Progenitor cell of endocrine pancreas (in vitro differentiated cells): ENCODE measurements around the gene FAM174B. TPM values are rescaled to one million over a fixed set of nuclear protein-coding genes. Genes with fewer than 3 reads are reported as not detected.

Experiments
- DNase-seq: peaks from one replicate; pipeline ENCODE4 v3.0.0; 2021; ENCODE audit warnings: low spot score; ENCODE audit not compliant: unreplicated experiment
- H3K27ac Mint-ChIP-seq: 2 replicates; pipeline ENCODE4 v1.8.0; 2021; ENCODE audit warnings: mild to moderate bottlenecking, moderate library complexity, mixed read lengths
- H3K27me3 Mint-ChIP-seq: 2 replicates; pipeline ENCODE4 v1.8.0; 2021; ENCODE audit warnings: mixed read lengths
- H3K36me3 Mint-ChIP-seq: 2 replicates; pipeline ENCODE4 v1.8.0; 2022; ENCODE audit warnings: mixed read lengths; ENCODE audit not compliant: insufficient read depth
- H3K4me1 Mint-ChIP-seq: 2 replicates; pipeline ENCODE4 v1.8.0; 2021; ENCODE audit warnings: low read depth, mixed read lengths
- H3K4me3 Mint-ChIP-seq: 2 replicates; pipeline ENCODE4 v1.8.0; 2021; ENCODE audit warnings: low read depth, mild to moderate bottlenecking, moderate library complexity, mixed read lengths
- H3K9me3 Mint-ChIP-seq: 2 replicates; pipeline ENCODE4 v1.8.0; 2021; ENCODE audit warnings: low read depth, mixed read lengths
- total RNA-seq: library from RNA; stranded (reverse); gene quantifications from 2 replicates; pipeline ENCODE4 v1.2.1, GENCODE V29; 2021
- TF ChIP-seq, protein P1 (sequence below): fragments of 200-600 bp; sonication (generic); IDR thresholded peaks from one replicate; pipeline ENCODE4 v1.5.0; 2021; ENCODE audit warnings: antibody characterized with exemption, mild to moderate bottlenecking; ENCODE audit not compliant: unreplicated experiment

The FAM174B gene
- total RNA-seq, 1 donor from 2014 or later: 37.0 TPM

DNA sequence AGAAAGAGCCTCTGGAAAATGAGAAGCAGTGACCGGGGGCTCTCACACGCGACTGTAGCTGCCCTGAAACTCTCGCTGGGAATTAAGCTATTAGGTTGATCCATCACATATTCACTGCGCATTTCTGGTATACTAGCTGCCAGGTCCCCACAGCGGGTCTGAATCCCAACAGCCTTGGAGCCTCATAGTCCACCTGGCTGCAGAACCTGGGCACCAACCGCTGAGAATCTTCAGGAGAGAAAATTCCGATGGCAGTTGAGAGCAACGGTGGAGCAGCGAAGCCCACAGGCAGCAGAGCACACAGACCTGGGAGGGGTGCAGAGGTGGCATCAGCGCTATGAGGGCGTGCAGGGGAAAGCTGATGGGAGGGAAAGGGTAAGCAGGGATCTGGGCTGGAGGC, 75.1 kb downstream of the FAM174B start:
- Mint-ChIP-seq H3K4me1 (no peaks in the 10 kb centered on the region), H3K4me3 (no peak overlapping the region), H3K27ac (no peak overlapping the region), H3K27me3 (peaks cover 37% of the 10 kb centered on the region), H3K36me3 (no peaks in the 10 kb centered on the region), H3K9me3 (no peaks in the 10 kb centered on the region)
- DNase-seq: no peak
- TF ChIP-seq, protein P1, sequence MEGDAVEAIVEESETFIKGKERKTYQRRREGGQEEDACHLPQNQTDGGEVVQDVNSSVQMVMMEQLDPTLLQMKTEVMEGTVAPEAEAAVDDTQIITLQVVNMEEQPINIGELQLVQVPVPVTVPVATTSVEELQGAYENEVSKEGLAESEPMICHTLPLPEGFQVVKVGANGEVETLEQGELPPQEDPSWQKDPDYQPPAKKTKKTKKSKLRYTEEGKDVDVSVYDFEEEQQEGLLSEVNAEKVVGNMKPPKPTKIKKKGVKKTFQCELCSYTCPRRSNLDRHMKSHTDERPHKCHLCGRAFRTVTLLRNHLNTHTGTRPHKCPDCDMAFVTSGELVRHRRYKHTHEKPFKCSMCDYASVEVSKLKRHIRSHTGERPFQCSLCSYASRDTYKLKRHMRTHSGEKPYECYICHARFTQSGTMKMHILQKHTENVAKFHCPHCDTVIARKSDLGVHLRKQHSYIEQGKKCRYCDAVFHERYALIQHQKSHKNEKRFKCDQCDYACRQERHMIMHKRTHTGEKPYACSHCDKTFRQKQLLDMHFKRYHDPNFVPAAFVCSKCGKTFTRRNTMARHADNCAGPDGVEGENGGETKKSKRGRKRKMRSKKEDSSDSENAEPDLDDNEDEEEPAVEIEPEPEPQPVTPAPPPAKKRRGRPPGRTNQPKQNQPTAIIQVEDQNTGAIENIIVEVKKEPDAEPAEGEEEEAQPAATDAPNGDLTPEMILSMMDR: no peak

DNA sequence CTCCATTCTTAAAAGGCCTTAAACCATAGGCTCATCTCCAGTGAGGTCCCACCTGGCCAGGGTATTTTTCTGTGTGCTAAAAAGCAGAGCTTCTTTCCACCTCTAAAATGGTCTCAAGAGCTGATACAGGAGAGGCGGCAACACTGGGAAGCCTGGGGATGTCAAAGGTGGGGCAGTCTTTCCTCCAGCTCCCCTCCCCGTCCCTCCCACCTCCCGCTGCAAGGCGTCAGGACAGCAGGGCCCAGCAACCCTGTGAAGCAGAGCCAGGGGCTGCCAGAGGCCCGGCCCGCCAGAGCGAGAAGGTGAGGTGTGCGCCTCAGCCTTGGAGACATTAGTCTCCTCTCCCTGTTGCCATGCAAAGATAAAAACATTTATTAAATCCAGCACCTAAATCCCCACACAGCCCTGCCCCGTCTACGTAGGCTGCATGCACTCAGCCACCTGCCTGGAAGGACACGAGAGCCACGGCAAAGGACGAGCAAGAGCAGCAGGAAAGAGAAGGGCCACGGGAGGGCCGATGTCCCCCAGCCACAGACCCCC, 75.6 kb downstream of the FAM174B start:
- H3K27me3 Mint-ChIP-seq: peaks cover 39% of the 10 kb centered on the region
- TF ChIP-seq, protein P1: no peak
- no peak for DNase-seq
- no peak overlapping the region for H3K27ac Mint-ChIP-seq
- no peaks in the 10 kb centered on the region for H3K9me3 Mint-ChIP-seq
- H3K4me3 Mint-ChIP-seq: no peak overlapping the region
- H3K4me1 Mint-ChIP-seq: no peaks in the 10 kb centered on the region
- no peaks in the 10 kb centered on the region for H3K36me3 Mint-ChIP-seq

DNA sequence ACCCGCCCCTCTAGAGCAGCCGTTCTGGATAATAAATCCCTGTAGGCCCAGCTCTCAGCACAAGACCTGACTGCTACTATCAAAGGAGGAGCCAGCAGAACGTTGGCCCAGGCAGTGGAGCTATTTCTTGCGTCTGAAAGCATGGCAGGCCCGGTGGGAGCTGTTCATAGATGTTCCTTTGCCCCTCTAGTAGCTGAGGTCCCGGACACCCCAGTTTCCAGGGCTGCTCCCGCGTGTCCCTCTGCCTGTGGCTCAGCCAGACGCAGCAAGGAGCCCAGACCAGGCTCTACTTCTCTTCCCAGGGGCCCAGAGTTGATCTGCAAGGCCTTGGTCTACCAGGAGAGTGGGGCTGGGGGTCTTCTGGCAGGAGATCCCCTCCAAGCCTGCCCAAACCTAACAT, 76.1 kb downstream of the FAM174B start:
- H3K27me3 Mint-ChIP-seq: peaks cover 44% of the 10 kb centered on the region
- H3K4me3 Mint-ChIP-seq: no peak overlapping the region
- H3K36me3 Mint-ChIP-seq: no peaks in the 10 kb centered on the region
- H3K4me1 Mint-ChIP-seq: no peaks in the 10 kb centered on the region
- no peak for DNase-seq
- H3K9me3 Mint-ChIP-seq: no peaks in the 10 kb centered on the region
- H3K27ac Mint-ChIP-seq: no peak overlapping the region
- TF ChIP-seq, protein P1: no peak

DNA sequence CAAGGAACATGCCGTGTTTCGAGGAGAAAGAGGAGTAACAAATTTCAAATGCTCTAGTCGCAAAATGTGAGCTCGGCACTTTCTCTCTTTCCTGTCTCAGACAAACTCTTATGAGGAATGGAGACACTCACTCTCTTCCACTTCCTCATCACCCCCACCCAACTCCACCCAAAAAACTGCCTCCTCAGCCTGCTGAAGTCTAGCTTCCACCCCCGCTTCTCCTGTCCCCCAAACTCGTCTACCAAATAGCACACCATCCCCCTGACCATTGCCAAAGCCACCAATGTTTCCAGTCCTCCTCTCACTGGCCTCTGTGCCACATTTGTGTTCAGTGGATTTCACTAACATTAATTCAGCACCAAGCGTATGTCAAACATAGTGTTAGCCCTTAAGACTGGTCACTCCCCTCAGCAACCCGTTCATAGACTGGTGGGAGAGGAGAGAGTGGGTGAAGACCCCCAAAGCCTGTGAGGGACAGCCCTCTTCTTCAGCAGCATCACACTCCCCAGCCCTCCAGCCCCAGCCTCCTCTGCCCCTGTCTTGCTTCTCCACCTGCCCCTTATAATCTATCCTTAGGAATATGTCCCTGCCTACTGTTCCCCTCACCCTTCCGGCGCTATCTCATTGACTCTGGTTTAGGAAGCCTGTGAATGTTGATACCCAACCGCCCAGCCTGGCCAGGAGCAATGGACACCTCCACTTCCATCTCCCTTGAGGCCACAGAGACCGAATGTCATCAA, 77.3 kb downstream of the FAM174B start:
- Mint-ChIP-seq H3K27ac (no peak overlapping the region), H3K27me3 (peaks cover 43% of the 10 kb centered on the region), H3K36me3 (no peaks in the 10 kb centered on the region), H3K9me3 (no peaks in the 10 kb centered on the region), H3K4me1 (no peaks in the 10 kb centered on the region), H3K4me3 (no peak overlapping the region)
- no peak for DNase-seq
- TF ChIP-seq, protein P1: no peak

DNA sequence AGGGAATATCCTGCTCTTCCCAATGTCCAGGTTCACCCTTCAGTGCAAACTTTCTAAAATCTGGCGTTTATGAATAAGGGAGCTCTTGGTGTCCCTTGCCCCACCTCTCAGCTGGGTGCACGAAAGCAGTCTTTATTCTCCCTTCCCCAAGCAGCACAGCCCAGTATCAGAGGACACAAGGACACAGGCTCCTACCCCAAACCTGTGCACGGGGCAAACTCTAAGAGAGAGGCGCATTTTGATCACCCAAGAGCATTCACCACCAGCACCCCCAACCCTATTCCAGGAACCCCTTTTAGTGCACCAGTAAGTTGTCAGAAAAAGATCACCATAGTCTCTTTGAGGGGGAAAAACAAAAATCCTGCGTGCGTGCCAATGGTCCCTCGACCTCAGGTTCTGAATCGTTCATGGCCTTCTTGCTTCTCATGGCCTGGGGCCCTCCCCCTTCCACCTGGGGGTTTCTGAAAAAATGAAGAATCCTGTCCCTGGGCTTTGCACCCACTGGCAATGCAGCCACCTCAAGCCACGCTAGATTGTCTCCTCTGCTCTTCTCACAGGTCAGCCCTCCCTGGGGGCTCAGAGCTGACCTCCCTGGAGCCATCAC, 78.9 kb downstream of the FAM174B start:
- no peak overlapping the region for H3K27ac Mint-ChIP-seq
- no peaks in the 10 kb centered on the region for H3K9me3 Mint-ChIP-seq
- TF ChIP-seq, protein P1: no peak
- DNase-seq: no peak
- no peaks in the 10 kb centered on the region for H3K36me3 Mint-ChIP-seq
- H3K27me3 Mint-ChIP-seq: peaks cover 49% of the 10 kb centered on the region
- H3K4me1 Mint-ChIP-seq: no peaks in the 10 kb centered on the region
- H3K4me3 Mint-ChIP-seq: no peak overlapping the region
